H4 (cell line): ENCODE data around the gene RASGRF2. TPM values are rescaled to one million over a fixed set of nuclear protein-coding genes. Genes with fewer than 3 reads are reported as not detected.
A peak's percentile ranks its signal among the peaks of the same experiment; 100 is the strongest.

Source experiments
- DNase-seq: peaks from one replicate; pipeline ENCODE4 v3.0.0-alpha.2; 2015; ENCODE audit warnings: low spot score
- total RNA-seq: library from RNA; depleted of rRNA; stranded (reverse); fragments of >200 nt; shearing (Covaris generic); gene quantifications from 2 replicates; pipeline ENCODE4 v1.2.3, GENCODE V29; 2014; rRNA removed

RASGRF2 gene, protein sequence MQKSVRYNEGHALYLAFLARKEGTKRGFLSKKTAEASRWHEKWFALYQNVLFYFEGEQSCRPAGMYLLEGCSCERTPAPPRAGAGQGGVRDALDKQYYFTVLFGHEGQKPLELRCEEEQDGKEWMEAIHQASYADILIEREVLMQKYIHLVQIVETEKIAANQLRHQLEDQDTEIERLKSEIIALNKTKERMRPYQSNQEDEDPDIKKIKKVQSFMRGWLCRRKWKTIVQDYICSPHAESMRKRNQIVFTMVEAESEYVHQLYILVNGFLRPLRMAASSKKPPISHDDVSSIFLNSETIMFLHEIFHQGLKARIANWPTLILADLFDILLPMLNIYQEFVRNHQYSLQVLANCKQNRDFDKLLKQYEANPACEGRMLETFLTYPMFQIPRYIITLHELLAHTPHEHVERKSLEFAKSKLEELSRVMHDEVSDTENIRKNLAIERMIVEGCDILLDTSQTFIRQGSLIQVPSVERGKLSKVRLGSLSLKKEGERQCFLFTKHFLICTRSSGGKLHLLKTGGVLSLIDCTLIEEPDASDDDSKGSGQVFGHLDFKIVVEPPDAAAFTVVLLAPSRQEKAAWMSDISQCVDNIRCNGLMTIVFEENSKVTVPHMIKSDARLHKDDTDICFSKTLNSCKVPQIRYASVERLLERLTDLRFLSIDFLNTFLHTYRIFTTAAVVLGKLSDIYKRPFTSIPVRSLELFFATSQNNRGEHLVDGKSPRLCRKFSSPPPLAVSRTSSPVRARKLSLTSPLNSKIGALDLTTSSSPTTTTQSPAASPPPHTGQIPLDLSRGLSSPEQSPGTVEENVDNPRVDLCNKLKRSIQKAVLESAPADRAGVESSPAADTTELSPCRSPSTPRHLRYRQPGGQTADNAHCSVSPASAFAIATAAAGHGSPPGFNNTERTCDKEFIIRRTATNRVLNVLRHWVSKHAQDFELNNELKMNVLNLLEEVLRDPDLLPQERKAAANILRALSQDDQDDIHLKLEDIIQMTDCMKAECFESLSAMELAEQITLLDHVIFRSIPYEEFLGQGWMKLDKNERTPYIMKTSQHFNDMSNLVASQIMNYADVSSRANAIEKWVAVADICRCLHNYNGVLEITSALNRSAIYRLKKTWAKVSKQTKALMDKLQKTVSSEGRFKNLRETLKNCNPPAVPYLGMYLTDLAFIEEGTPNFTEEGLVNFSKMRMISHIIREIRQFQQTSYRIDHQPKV (N-terminal part only)
- 5.0 and 7.4 TPM in 2 replicates for total RNA-seq

DNA sequence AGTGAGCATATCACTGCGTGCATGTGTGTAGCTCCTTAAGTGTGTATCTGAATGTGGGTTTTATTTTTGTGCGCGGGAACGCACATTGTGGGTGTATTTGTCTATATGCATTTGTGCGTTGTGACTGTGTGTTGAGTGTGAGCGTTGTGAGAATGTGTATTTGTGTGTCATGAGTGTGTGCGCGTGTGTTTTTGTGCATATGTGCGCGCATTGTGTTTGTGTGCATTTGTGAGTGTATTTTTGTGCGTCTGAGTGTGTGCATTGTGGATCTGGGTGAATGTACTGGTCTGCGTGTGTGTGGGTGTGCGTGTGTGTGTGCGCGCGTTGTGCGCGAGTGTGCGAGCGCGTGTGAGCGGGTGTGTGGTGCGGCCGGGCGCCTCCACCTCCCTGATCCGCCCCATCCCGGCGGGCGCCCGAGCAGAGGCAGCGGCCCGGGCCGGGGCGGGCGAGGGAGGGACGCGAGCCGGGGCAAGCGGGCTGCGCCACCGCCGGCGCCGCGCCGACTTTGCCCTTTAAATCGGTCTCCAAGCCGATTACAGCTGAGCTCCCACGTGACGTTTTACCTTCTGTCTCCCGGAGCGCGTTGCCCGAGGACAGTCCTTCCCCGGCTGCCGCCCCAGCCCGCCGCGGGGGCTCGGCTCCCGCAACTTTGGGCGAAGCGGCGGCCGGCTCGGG lies at the start of gene RASGRF2:
Gene RASGRF2, plus strand, starts transcription at position 596 of the 675 bp plus-strand sequence. CDS start 376 bp downstream, outside the sequence.
- no peak for DNase-seq

DNA sequence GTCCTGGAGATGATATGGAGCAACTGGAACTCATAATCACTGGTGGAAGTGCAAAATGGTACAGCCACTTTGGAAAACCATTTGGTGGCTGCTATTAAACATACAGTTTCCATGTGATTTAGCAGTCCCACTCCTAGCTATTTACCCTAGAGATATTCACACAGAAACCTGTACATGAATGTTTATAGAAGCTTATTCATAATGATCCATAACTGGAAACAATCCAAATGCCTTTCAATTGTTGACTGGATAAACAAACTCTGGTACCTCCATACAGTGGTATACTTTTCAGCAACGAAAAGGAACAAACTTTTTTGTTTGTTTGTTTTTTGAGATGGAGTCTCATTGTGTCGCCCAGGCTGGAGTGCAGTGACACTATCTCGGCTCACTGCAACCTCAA lies 47.7 kb upstream of the RASGRF2 start:
- no peak for DNase-seq

DNA sequence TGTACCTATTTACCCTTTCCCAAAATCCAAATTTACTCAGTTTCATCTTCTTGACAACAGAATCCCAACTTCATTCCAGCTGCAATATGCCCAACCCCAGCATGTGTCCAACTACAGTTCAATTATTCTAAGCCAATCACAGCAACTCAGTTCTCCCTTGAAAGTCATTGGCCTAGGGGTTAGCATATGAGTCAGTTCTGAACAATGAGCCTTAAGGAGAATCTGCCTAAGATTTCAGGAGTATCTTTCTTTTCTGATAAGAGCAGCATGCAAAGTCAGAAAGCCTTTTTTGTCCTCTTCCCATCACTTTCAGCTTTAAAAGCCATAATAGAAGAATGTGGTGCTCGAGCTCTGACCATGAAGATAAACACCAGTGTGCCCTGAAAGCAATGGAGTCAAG lies 44.4 kb upstream of the RASGRF2 start:
- DNase-seq, result no peak

DNA sequence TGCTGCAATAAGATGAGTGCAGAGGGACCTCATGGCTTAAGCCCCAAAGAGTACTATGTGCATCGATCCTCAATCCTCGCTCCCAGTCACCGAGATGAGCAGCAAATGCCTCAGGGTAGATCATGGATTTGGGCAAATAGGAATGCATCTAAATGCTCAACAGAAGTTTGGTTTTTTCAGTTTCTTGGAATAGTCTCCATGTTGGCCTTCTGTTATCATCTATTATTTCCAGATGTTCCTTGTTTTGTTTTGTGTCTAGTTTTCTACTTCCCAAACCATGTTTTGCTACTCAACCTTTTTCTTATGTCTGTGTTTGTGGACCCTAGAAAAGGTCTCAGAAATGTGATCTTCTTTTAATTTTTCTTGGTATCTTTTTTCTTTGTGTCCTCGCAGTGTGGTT lies 43.5 kb upstream of the RASGRF2 start:
- no peak for DNase-seq

DNA sequence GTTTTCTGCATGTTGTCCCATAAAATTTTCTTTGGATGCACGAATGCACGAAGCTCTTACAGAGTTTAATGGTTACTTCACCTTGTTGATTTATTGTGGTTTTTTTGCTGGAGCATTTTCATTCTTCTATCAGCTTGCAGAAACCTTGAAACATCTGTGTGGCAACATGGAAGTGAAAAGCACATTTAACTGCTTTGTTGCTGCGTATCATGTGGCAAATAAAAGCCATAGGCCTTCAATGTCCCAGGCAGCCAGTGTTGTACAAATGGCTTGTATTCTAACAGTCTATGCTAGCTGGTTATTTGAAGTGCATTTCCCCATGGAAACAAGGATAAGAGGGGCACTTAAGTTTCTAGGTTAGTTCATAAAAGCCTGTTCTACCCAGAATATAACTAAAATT lies 42.5 kb upstream of the RASGRF2 start:
- DNase-seq, result peak; percentile 20

DNA sequence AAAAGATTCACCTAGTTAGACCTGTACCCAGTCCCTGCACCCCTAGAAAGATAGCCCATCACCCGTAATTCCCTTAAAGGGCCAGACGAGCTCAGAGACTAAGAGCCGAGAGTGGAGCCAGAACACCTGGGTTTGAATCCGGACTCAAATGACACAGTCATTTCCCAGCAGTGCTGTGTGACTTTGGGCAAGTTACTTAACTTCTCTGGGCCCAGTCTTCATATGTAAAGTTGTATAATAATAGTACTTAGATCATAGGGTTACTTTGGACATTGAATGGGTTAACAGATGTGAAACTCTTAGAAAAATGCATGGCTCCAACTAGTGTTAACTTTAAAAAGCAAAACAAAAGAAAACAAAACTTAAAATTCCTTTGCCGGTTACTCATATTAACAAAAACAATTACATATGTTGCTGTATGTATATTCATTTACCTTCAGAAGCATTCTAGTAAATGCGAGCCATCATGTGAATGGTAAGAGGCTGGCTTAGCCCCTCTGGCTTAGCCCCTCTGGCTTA lies 40.4 kb upstream of the RASGRF2 start:
- DNase-seq, result no peak

DNA sequence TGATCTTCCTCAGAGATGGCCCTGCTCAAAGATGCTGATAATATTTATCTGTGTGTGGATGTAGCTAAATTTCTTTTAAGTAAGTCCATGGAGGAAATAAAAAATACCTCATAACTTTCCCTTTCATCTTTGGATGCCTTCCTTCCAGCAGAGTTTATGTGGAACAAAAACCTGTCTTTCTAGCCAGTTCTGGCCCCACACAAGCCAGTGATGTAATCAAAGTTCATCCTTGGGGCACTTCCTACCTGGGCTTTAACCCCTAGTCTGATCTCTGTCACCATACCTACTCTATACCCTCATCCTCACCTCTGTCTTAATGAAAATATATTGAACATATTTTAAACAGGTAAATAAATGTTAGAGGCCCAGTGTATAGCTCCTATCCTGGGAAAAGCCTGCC lies 39.8 kb upstream of the RASGRF2 start:
- no peak for DNase-seq

DNA sequence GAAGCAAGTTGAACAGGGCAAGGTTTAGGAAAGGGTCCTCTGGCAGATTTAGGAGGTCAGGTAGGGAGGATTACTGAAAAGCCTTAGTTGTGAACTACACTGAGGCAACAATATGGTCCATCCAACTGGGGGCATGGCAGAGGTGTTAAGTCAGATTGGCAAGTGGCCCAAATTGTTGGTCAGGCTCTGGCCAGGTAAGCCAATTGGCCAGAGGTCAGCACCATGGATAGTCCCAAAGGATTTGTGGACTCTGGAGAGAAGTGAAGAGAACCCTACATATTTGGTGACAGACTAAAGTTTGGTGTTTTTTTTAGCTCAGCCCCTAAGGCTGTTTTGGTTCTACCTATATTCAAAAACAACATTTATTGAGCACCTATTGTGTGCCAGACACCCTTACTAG lies 39.1 kb upstream of the RASGRF2 start:
- no peak for DNase-seq

DNA sequence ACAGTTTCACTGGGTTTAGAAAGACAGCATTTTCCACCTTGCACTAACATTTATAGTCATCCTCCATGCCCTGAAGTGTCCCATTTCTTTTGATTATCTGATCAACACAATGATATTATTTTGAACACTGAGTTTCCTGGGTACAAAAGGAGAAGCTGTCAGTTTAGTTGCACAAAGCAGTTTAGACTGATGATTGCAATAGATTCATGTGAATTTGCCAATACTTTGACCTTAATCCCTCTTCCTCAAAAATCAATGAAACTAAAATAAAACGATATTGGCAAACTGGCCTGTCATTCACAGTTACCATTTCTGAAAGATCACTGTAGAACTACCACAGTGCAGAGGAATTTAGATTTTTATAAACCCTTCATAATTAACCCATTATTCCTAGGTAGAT lies 34.2 kb upstream of the RASGRF2 start:
- no peak for DNase-seq

DNA sequence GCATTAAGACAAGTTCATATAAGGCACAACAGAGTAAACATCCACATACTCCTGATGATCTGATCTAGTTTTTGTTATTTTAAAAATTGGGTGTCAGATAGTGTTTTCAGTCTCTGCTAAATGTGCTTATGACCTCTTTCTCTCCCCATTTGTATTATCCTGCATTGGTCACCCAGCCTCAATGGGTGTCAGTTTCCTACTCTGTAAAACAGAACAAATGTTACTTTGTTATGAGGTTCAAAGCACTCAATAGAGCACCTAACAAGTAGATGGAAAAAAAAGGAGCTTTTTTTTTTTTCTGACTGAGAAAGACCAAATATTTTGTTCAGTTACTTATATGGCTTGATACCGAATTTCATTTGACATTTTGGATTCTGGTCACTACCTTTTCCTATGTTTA lies 33.6 kb upstream of the RASGRF2 start:
- no peak for DNase-seq

DNA sequence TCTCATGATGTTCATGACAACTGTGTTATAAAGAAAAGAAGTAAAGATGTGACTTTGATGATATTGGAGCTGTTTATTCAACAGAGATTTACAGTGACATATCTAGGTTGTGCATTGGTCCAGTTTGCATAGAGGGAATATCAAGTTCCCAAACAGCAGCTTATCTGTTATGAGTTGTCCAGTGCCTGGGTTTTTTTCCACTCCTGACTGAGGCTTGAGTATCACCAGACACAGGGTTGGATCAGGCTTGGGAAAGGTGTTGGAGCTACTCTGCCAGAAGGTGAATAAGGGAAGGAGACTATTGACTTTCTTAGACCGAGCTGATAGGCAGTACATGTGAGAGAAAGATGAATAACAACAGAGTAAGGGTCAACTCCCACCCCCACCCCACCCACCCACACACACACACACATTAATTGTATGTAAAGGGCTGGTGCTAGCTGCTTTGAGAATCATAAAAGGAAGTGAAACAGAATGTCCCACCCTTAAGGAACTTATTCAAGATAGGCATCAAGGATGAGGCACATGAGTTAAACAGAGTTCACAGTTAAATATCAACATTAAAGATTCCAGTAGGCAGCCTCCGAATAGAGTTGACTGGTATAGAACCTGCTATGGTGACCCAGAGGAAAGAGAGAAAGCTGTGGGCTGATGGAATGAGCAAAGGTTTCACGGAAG lies 33.0 kb upstream of the RASGRF2 start:
- no peak for DNase-seq

DNA sequence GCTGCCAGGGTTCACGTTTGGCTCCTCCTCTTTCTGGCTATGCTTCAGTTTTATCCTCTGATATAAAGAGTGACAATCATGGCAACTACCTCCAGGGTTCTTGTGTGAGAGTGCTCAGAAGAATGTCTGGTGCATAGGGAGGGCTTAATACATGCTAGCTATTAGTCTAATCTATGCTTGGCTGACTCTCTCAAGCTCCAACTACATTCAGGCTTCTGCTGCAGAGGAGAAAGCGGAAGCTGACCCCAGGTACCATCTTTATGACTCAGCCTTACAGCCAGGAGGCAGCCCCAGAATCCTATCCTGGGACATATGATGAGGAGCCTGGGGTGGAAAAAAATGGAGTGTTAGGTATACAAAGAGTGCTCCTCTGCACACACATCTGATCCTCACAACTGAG lies 32.1 kb upstream of the RASGRF2 start:
- no peak for DNase-seq

DNA sequence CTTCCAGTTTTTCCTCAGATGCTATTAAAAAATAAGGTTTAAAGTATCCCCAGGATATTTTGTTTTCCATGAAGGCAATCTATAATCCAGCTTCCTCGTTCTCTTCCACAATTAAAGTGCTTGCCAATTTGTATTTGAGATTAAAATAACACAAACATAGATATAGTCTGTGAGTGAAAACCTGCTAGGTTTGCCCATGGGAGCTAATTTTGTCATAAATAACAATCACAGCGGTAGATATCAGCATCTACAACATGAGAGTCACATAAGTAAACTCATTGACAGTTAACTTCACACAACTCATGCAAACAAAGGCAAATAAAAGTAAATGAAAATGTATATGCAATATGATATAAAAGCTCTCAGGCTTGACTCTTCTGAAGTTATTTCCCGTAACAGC lies 29.2 kb upstream of the RASGRF2 start:
- no peak for DNase-seq

DNA sequence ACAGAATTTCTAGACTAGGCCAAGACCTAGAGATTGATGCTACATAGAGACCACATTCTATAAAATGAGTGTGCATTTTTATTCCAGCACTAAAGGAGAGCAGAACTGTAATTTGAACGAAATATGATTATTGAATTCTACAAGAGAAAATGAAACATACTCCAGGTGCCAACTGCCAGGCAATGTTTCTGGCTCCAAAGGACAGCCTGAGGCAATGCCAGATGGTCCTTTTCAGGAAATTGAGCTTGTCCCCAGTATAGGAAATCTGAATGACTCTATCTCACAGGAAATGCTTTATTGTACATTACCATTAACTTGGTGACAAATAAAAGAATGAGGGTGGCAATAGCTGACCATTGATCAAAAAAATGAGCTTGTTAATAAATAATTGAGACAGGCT lies 28.8 kb upstream of the RASGRF2 start:
- DNase-seq, result no peak

DNA sequence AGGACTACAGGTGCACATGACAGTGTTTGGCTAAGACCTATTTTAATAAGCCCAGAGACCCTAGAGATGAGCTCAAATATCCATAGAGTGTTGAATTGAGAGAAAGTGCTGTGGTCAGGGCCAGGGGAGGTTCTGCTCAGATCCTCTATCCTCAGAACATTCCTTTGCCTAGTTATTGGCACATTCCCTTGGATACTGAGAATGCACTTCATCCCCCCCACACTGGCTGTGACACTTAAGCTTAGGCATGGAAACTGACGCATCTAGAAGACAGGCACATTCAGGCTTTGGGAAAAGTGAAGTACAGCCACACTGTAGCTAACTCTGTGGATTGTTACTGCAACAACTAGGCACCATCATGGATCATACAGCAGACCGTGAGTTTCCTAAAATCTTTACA lies 27.1 kb upstream of the RASGRF2 start:
- no peak for DNase-seq

DNA sequence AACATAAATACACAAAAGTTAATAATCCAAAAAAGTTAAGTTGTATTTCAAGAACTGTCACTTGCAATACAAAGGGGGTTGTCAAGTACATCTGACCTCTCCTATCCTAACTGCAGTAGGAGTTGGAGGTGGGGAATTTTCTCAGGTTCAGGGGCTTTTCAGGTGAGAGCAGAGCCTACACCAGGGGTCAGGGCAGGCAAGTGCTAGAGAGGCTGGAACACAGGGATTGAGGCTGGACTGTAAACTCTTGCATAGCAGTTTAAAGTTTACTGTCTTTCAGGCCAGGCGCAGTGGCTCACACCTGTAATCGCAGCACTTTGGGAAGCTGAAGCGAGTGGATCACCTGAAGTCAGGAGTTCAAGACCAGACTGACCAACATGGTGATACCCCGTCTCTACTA lies 25.4 kb upstream of the RASGRF2 start:
- DNase-seq, result no peak

DNA sequence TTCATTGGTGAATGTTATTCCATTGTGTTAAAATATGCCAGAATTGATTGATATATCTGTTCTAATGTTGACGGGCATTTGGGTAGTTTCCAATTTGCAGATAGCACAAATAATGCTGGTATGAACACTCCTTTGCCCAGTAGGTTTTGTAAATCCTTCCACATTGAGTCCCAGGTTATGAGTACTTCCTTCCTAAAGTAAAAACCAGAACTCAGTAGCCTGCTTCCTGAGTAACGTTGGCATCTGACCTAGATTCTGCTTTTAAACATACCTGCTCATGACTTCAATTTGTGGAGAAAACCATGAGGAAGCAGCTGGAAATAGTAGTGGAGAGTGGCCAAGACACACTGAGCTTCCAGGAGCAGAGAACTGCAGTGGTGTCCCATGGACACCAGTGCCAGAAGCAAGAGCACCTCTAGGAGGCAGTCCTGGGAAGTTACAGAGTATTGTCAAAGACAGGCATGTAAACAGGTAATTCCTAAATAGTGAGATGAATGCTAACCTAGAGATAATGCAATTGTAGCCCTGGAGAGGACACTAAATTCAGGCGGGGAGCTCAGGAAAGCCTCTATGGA lies 24.3 kb upstream of the RASGRF2 start:
- DNase-seq, result no peak

DNA sequence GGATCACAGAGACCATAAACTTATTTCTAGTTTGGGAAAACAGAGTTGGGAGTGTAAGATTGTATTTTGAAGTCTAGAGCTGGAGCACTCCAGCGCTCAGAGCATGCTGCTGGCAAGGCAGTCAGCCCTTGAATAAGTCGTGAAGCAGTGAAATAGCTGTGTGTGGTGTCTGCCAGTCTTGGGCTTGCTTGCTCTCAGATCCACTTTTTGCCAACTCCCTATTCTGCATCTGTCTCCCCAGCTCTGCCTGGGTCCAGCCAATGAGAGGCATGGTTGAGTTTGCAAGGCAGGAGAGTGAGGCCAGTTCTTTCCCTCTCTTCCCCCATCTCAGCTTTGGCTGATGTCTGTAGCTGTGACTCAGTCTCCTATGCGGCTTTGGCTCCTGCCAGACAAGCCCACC lies 23.3 kb upstream of the RASGRF2 start:
- DNase-seq, result no peak

DNA sequence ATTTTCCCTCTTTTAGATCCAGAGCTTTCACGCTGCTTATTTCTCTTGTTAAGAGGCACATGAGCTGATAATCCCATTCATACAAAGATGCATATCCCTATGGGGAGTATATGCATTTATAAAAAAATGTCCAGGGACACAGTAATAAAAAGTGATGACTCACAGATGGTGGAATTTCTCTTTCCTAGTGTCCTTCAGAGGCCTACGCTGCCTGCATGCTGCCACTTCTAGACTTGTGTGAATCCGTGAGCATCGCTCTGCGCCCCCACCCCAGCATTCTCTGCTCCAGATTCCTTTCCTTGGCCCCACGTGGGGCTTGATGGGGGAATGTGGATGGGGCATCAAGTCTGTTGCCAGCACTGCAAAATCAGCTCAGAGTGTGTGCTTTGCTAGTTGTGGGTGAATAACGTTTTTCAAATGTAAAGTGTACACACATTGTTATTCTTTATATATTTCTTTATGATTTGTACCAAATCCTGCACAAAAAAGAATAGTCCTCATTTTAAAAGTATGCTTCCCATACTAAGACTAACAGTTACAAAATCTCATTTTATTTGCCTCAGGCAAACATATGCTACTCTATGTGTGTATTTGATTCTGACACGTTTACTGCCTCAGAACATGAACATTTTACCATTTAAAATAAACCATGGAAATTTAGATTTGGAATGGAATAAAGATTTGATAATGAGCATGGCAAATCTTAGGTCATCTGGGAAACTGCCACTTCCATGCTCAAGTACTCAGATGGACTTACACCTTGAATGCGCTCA lies 22.4 kb upstream of the RASGRF2 start:
- no peak for DNase-seq

DNA sequence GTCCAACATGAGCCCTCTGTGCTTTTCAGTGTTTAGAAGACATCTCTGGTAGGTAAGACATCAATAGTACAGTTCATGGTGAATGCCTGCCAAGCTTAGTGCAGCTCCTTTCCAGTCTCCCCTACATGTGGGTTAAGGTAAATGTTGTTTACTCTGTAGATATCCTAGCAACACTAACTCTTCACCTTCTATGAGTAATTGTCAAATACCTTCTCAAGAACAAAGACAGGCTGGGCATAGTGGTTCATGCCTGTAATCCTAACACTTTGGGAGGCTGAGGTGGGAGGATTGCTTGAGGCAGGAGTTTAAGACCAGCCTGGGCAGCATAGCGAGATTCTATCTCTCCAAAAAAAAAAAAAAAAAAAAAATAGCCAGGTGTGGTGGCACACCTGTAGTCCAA lies 18.7 kb upstream of the RASGRF2 start:
- no peak for DNase-seq
